A549 (cell line): ENCODE results near the gene LOXL4. TPM values are rescaled to one million over a fixed set of nuclear protein-coding genes. Genes with fewer than 3 reads are reported as not detected.

ENCODE experiments used
- ATAC-seq, 2 experiments: fragments of 200-7000 bp in 1 of 2; fragments of >200 bp in 1 of 2; cut with Nextera tagmentation in 1 of 2; cut with Tn5 transposase in 1 of 2; 3 replicates each; pipeline versions ENCODE4 v1.8.0 to v1.9.1; 2018 to 2020; ENCODE audit warnings: mild to moderate bottlenecking in 1 of 2, moderate library complexity in 1 of 2
- CTCF ChIA-PET: fragments of 300-600 bp; sonication (Branson Sonifier 250); formaldehyde crosslinking; extraction: SDS; loops from one replicate; lab custom pipeline; 2021; ENCODE audit warnings: antibody characterized with exemption, inconsistent platforms; lab: Yijun Ruan, JAX
- POLR2A ChIA-PET: fragments of 350-600 bp; formaldehyde crosslinking; extraction: SDS; loops from one replicate; lab custom pipeline; 2021; ENCODE audit warnings: antibody characterized with exemption, inconsistent platforms; lab: Yijun Ruan, JAX
- DNase-seq, 2 experiments: peaks; one replicate each; pipeline versions ENCODE4 v3.0.0 to v3.0.0-alpha.2; 2011 to 2016; ENCODE audit warnings: low read depth in 1 of 2, low spot score in 1 of 2
- FAIRE-seq: peaks from 2 replicates; lab custom pipeline; 2011; peaks lifted over from hg19 to GRCh38; lab: Jason Lieb, UNC
- H3K27ac ChIP-seq, 2 experiments: fragments of >200 bp; sonication (Bioruptor Twin); formaldehyde crosslinking; 3 replicates each; pipeline ENCODE4 v1.5.1; 2016 to 2017
- H3K4me1 ChIP-seq: fragments of >200 bp; sonication (Bioruptor Twin); formaldehyde crosslinking; 3 replicates; pipeline ENCODE4 v1.6.1; 2016
- H3K4me2 ChIP-seq: fragments of >200 bp; sonication (Bioruptor Twin); formaldehyde crosslinking; 3 replicates; pipeline ENCODE4 v1.6.1; 2016
- H3K4me3 ChIP-seq: fragments of >200 bp; sonication (Bioruptor Twin); formaldehyde crosslinking; 3 replicates; pipeline ENCODE4 v1.5.1; 2016
- H3K9me3 ChIP-seq: fragments of >200 bp; sonication (Bioruptor Twin); formaldehyde crosslinking; 3 replicates; pipeline ENCODE4 v1.6.1; 2016
- CHD2 ChIP-seq: fragments of 150-350 bp; IDR thresholded peaks from 2 replicates; pipeline ENCODE4 v1.6.1; 2014; ENCODE audit warnings: low read length; ENCODE audit not compliant: partially characterized antibody
- EHF ChIP-seq: fragments of 250-450 bp; sonication (Bioruptor Pico); IDR thresholded peaks from 2 replicates; pipeline ENCODE4 v1.5.0; 2020; ENCODE audit warnings: mild to moderate bottlenecking
- EP300 ChIP-seq, 2 experiments: fragments of >200 bp; sonication (Bioruptor Twin); formaldehyde crosslinking; IDR thresholded peaks; 2 replicates in 1 of 2; 3 replicates in 1 of 2; pipeline ENCODE4 v1.6.1; 2016 to 2017
- GATA3 ChIP-seq: IDR thresholded peaks from 2 replicates; pipeline ENCODE4 v1.6.1; 2012; ENCODE audit warnings: borderline replicate concordance
- HDAC2 ChIP-seq: fragments of 200-600 bp; sonication (generic); IDR thresholded peaks from 2 replicates; pipeline ENCODE4 v1.6.1; 2016
- HOXA7 ChIP-seq: fragments of 250-450 bp; sonication (Bioruptor Pico); IDR thresholded peaks from 2 replicates; pipeline ENCODE4 v1.5.0; 2020; ENCODE audit warnings: mild to moderate bottlenecking, moderate library complexity
- KDM5A ChIP-seq: fragments of 200-600 bp; sonication (generic); IDR thresholded peaks from 2 replicates; pipeline ENCODE4 v1.6.1; 2016; ENCODE audit warnings: antibody characterized with exemption, mild to moderate bottlenecking
- MAFK ChIP-seq: fragments of 450-650 bp; IDR thresholded peaks from 2 replicates; pipeline ENCODE4 v1.6.1; 2014; ENCODE audit not compliant: partially characterized antibody
- MAZ ChIP-seq: fragments of 150-350 bp; IDR thresholded peaks from 2 replicates; pipeline ENCODE4 v1.6.1; 2014; ENCODE audit warnings: antibody characterized with exemption, low read depth, low read length, borderline replicate concordance
- MYC ChIP-seq: IDR thresholded peaks from 2 replicates; pipeline ENCODE4 v1.6.1; 2012; ENCODE audit warnings: mild to moderate bottlenecking, inconsistent platforms, low read length, improper control_type of control experiment, borderline replicate concordance
- NFE2L2 ChIP-seq: fragments of 150-350 bp; conservative IDR thresholded peaks from 2 replicates; pipeline ENCODE4 v1.6.1; 2014; ENCODE audit warnings: low read length
- PHF8 ChIP-seq: fragments of 200-600 bp; sonication (generic); IDR thresholded peaks from 2 replicates; pipeline ENCODE4 v1.6.1; 2016; ENCODE audit warnings: low read depth, mild to moderate bottlenecking, antibody characterized with exemption, moderate library complexity, borderline replicate concordance
- POLR2A ChIP-seq: IDR thresholded peaks from 2 replicates; pipeline ENCODE4 v1.6.1; 2012; ENCODE audit warnings: mild to moderate bottlenecking, low read length
- RAD21 ChIP-seq, 2 experiments: fragments of >200 bp in 1 of 2; sonication (Bioruptor Twin) in 1 of 2; formaldehyde crosslinking in 1 of 2; IDR thresholded peaks in 1 of 2; conservative IDR thresholded peaks in 1 of 2; 2 replicates in 1 of 2; 3 replicates in 1 of 2; pipeline ENCODE4 v1.6.1; 2012 to 2018; ENCODE audit warnings: inconsistent platforms in 1 of 2
- RCOR1 ChIP-seq: fragments of 150-350 bp; IDR thresholded peaks from 2 replicates; pipeline ENCODE4 v1.6.1; 2014; ENCODE audit warnings: antibody characterized with exemption, low read length, low read depth
- RFX5 ChIP-seq: fragments of 450-650 bp; IDR thresholded peaks from 2 replicates; pipeline ENCODE4 v1.7.1; 2014; ENCODE audit warnings: antibody characterized with exemption, mild to moderate bottlenecking, moderate library complexity
- SMC3 ChIP-seq: fragments of >200 bp; sonication (Bioruptor Twin); formaldehyde crosslinking; IDR thresholded peaks from 3 replicates; pipeline ENCODE4 v1.6.1; 2018; ENCODE audit warnings: inconsistent platforms
- SREBF2 ChIP-seq: fragments of 450-650 bp; IDR thresholded peaks from 2 replicates; pipeline ENCODE4 v1.6.1; 2014; ENCODE audit warnings: mild to moderate bottlenecking, moderate library complexity
- TFCP2L1 ChIP-seq: fragments of 250-450 bp; sonication (Bioruptor Pico); IDR thresholded peaks from 2 replicates; pipeline ENCODE4 v1.5.0; 2021; ENCODE audit warnings: mild to moderate bottlenecking
- ZC3H11A ChIP-seq: fragments of 450-650 bp; IDR thresholded peaks from 2 replicates; pipeline ENCODE4 v1.6.1; 2014; ENCODE audit warnings: antibody characterized with exemption, mild to moderate bottlenecking
- ZSCAN20 ChIP-seq: fragments of 250-450 bp; sonication (Bioruptor Pico); IDR thresholded peaks from 2 replicates; pipeline ENCODE4 v1.8.0; 2022; ENCODE audit warnings: mild to moderate bottlenecking, moderate library complexity
- WGBS: methylation state at CpG from one replicate; pipeline ENCODE4 v1.1.6; 2017; ENCODE audit errors: missing lambda C conversion rate; 5-methylcytosine and 5-hydroxymethylcytosine counted together
- polyA plus RNA-seq, 4 experiments: library from polyadenylated mRNA; depleted of rRNA in 3 of 4; stranded (reverse); fragments of >200 nt; fragmentation: RNase III in 1 of 4; extraction: RNeasy Plus Mini Kit Qiagen cat#74134 plus additional on column Dnase treatment in 1 of 4; gene quantifications; 2 replicates in 3 of 4; 3 replicates in 1 of 4; pipeline ENCODE4 v1.2.3, GENCODE V29; 2011 to 2017
- TF ChIP-seq, protein P1 (sequence below): fragments of 150-350 bp; IDR thresholded peaks from 2 replicates; pipeline ENCODE4 v1.6.1; 2014; ENCODE audit warnings: low read depth, mild to moderate bottlenecking, low read length
- TF ChIP-seq, protein P2 (sequence below): fragments of >200 bp; sonication (Bioruptor Twin); formaldehyde crosslinking; IDR thresholded peaks from 2 replicates; pipeline ENCODE4 v1.6.1; 2016
- TF ChIP-seq, protein P3 (sequence below): IDR thresholded peaks from 2 replicates; pipeline ENCODE4 v1.6.1; 2012
- TF ChIP-seq, protein P4 (sequence below): fragments of 250-450 bp; sonication (Bioruptor Pico); IDR thresholded peaks from 2 replicates; pipeline ENCODE4 v1.5.0; 2021; ENCODE audit warnings: mild to moderate bottlenecking, moderate library complexity, borderline replicate concordance

LOXL4 gene
- polyA plus RNA-seq, 2 of the 4 experiments (the other 2 are of a cell fraction) = 1.6 to 2.1 TPM

DNA sequence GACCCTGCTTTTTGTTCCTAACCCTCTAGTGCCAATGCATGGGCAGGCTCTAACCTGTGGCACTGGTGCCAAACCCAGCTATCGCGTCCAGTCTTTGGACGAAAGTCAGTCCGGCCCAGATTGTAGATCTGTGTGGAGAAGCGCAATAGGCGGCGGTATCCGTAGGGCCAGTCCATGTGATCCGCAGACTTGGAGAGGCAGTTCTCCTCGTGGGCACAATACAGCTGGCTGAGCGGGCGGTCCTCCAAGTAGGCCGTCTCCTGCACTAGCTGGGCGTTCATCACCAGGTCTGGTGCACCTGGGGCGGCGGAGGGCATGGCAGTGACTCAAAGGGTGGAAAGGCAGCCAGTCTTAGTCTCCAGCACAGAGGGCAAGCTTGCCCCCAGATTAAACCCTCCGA, 14.5 kb downstream of the LOXL4 start:
- ATAC-seq (no peak), FAIRE-seq (no peak), DNase-seq (no peak)
- Histone ChIP-seq H3K4me2 (no peak overlapping the region), H3K4me1 (no peaks in the 10 kb centered on the region), H3K27ac (no peak overlapping the region), H3K9me3 (no peaks in the 10 kb centered on the region), H3K4me3 (no peak overlapping the region)
- 93% methylated on average over 6 of the region's 17 CpGs for WGBS
- CTCF ChIA-PET = interaction anchor here (1.2 to 5.0 kb wide), 7 partner anchors 9 to 339 kb away, joined by 3 to 22 read pairs (median 4); no protein-coding TSS in a partner anchor
- POLR2A ChIA-PET = no interaction called here
- no peak for TF ChIP-seq EHF (CRISPR knock-in tag)

DNA sequence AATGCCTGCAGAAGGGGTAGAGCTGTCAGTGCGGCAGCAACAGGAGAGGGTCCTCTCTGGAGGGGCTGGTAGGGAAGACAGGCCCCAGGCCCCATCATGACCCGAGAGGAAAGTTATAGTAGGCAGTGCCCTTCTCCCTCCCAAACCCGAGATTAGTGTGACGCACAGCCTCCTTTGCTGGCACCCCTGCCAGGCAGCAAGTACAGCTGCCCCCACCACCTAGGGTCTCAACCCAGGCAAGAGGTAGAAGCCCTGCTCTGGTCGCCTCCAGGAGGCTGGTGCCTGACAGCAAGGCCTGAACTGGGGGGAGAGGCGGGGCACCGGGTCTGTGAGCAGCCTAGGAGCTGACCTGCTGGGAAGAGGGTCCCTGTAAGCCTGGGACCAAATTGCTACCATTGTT, 15.5 kb downstream of the LOXL4 start:
- no peaks in the 10 kb centered on the region for H3K9me3 ChIP-seq
- TF ChIP-seq NFE2L2 = no peak
- TF ChIP-seq CHD2 = no peak
- no peak overlapping the region for H3K4me2 ChIP-seq
- H3K4me3 ChIP-seq = no peak overlapping the region
- FAIRE-seq (no peak), DNase-seq (no peak), ATAC-seq (no peak)
- WGBS = 91% methylated on average over 5 of the region's 7 CpGs
- H3K27ac ChIP-seq = no peak overlapping the region
- ChIA-PET POLR2A (no interaction called here), CTCF (interaction anchor here (1.4 to 5.0 kb wide), 5 partner anchors 10 to 337 kb away, joined by 3 to 22 read pairs (median 8); no protein-coding TSS in a partner anchor)
- no peaks in the 10 kb centered on the region for H3K4me1 ChIP-seq

DNA sequence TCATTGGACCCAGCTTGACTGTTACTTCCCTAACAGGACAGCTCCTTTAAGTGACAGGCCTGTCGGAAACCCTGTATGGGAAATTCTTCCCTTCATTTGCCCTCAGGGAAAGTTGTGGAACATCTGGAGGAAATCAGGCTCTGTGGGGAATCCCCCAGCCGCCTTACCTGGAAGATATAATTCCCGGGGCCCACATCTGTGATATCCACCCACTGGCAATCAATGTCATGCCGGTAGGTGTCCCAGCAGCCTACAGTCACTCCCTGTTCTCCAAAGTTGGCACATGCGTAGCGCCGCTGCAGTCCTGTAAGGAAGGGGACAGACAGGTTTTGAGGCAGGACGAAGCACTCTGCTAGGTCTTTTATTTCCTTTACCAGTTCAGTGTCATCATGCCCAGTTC, 16.6 kb downstream of the LOXL4 start:
- H3K4me2 ChIP-seq = no peak overlapping the region
- ChIA-PET POLR2A (no interaction called here), CTCF (interaction anchor here (1.1 to 5.0 kb wide), 3 partner anchors 9 to 58 kb away, joined by 3 to 22 read pairs (median 16); no protein-coding TSS in a partner anchor)
- DNase-seq (no peak), FAIRE-seq (no peak), ATAC-seq (no peak)
- no peak overlapping the region for H3K4me3 ChIP-seq
- no peaks in the 10 kb centered on the region for H3K4me1 ChIP-seq
- no peak overlapping the region for H3K27ac ChIP-seq
- no peak for TF ChIP-seq SMC3
- no peak for TF ChIP-seq HDAC2
- TF ChIP-seq ZSCAN20 (CRISPR knock-in tag) = no peak
- TF ChIP-seq HOXA7 (CRISPR knock-in tag) = no peak
- TF ChIP-seq RCOR1 = no peak
- TF ChIP-seq, protein P1, sequence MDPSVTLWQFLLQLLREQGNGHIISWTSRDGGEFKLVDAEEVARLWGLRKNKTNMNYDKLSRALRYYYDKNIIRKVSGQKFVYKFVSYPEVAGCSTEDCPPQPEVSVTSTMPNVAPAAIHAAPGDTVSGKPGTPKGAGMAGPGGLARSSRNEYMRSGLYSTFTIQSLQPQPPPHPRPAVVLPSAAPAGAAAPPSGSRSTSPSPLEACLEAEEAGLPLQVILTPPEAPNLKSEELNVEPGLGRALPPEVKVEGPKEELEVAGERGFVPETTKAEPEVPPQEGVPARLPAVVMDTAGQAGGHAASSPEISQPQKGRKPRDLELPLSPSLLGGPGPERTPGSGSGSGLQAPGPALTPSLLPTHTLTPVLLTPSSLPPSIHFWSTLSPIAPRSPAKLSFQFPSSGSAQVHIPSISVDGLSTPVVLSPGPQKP = no peak
- TF ChIP-seq, protein P2, sequence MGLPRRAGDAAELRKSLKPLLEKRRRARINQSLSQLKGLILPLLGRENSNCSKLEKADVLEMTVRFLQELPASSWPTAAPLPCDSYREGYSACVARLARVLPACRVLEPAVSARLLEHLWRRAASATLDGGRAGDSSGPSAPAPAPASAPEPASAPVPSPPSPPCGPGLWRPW = no peak
- H3K9me3 ChIP-seq = no peaks in the 10 kb centered on the region
- 88% methylated on average over 8 of the region's 8 CpGs for WGBS

DNA sequence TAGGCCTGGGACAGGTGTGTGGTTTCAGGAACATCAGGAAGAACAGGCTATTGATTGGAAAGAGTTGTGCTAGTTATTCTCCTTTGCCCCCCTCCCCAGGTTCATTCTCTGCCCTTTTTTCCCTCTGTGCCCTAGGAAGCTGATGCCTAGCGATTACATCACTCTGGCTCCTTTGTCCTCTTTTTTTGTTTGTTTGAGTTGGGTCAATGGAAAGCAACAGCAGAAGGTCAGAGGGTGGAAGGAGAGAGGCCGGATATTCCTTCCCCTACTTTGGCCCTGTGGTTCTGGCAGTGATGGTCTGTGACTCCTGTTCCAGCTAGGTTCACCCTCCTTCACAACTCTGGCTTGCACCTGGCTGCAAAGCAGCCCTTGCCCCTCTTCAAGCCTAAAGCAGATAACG, 18.9 kb downstream of the LOXL4 start:
- POLR2A ChIA-PET = no interaction called here
- ATAC-seq (no peak), DNase-seq (no peak), FAIRE-seq (no peak)
- Histone ChIP-seq H3K9me3 (no peaks in the 10 kb centered on the region), H3K4me1 (no peaks in the 10 kb centered on the region), H3K4me2 (no peak overlapping the region), H3K27ac (no peak overlapping the region), H3K4me3 (no peak overlapping the region)
- CTCF ChIA-PET = interaction anchor here (1.5 kb wide), 1 partner anchor 60 kb away, joined by 11 read pairs; no protein-coding TSS in a partner anchor
- TF ChIP-seq ZC3H11A (no peak), PHF8 (no peak), GATA3 (no peak), POLR2A (no peak), EHF (CRISPR knock-in tag) (no peak), RAD21 (conservative IDR thresholded peaks at IDR 0.05 in 1 of 2, IDR thresholded peaks at IDR 0.05 in 1 of 2) (no peak), RFX5 (no peak), MAZ (no peak), MYC (no peak), SREBF2 (no peak), TFCP2L1 (CRISPR knock-in tag) (no peak), EP300 (IDR thresholded peaks at IDR 0.05) (no peak), KDM5A (no peak), MAFK (no peak)
- TF ChIP-seq, protein P1 = no peak
- TF ChIP-seq, protein P3, sequence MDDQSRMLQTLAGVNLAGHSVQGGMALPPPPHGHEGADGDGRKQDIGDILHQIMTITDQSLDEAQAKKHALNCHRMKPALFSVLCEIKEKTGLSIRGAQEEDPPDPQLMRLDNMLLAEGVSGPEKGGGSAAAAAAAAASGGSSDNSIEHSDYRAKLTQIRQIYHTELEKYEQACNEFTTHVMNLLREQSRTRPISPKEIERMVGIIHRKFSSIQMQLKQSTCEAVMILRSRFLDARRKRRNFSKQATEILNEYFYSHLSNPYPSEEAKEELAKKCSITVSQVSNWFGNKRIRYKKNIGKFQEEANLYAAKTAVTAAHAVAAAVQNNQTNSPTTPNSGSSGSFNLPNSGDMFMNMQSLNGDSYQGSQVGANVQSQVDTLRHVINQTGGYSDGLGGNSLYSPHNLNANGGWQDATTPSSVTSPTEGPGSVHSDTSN = no peak
- TF ChIP-seq, protein P4, sequence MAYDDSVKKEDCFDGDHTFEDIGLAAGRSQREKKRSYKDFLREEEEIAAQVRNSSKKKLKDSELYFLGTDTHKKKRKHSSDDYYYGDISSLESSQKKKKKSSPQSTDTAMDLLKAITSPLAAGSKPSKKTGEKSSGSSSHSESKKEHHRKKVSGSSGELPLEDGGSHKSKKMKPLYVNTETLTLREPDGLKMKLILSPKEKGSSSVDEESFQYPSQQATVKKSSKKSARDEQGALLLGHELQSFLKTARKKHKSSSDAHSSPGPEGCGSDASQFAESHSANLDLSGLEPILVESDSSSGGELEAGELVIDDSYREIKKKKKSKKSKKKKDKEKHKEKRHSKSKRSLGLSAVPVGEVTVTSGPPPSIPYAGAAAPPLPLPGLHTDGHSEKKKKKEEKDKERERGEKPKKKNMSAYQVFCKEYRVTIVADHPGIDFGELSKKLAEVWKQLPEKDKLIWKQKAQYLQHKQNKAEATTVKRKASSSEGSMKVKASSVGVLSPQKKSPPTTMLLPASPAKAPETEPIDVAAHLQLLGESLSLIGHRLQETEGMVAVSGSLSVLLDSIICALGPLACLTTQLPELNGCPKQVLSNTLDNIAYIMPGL = no peak
- 90% methylated on average over 3 of the region's 3 CpGs for WGBS
